Upper lobe of left lung (tissue), 4 donors: ENCODE measurements around the gene SORL1.

ENCODE experiments used
- POLR2AphosphoS5 ChIP-seq, 2 donors: sonication (generic); formaldehyde crosslinking; IDR thresholded peaks; one replicate each; pipeline ENCODE4 v1.5.1; 2017; ENCODE audit warnings: antibody characterized with exemption in 2 of 2
- TF ChIP-seq, protein P1 (sequence below), 6 experiments: fragments of 450-650 bp in 4 of 6; fragments of 200-600 bp in 2 of 6; sonication (generic) in 2 of 6; IDR thresholded peaks; one replicate each; pipeline ENCODE4 v1.5.1; 2016 to 2019; ENCODE audit warnings: antibody characterized with exemption in 6 of 6

DNA sequence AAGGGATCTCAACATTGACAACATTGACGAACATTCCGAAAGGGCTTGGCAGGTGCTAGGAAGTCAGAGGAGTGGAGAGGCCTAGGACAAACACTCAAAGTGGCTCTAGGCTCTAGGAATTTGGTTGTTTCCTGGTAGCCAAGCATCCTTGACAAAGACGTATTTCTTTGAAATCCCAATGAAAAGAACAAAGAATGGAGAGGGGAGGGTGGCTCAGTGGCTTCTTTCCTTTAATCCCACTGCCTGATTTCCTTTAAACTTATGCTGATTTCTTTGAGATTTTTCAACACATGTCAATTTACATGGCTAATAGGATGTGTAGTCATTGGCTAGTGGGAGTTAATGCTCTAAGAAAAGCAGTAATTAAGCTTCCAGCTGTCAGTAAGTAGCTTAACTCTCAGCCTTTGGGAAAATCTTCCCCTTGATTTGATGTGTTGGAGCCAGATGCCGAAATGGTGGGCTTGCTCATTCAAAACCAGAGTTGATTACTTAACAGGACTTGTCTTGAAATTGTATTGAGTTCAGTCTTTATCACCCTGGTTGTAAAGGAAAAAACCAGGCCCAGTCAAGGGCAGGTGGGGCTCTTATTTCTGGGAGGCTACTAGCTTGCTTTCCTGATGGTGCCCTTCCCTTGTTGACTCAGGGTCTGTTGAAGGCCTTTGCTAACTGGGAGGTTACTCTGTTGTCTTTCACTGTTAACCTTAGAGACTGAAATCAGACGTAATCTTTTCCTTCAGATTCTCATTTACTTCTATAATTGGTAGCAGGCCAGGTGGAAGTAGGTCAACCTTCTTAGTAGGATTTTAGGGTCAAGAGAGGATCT lies 45.3 kb downstream of the SORL1 start:
- TF ChIP-seq, protein P1, sequence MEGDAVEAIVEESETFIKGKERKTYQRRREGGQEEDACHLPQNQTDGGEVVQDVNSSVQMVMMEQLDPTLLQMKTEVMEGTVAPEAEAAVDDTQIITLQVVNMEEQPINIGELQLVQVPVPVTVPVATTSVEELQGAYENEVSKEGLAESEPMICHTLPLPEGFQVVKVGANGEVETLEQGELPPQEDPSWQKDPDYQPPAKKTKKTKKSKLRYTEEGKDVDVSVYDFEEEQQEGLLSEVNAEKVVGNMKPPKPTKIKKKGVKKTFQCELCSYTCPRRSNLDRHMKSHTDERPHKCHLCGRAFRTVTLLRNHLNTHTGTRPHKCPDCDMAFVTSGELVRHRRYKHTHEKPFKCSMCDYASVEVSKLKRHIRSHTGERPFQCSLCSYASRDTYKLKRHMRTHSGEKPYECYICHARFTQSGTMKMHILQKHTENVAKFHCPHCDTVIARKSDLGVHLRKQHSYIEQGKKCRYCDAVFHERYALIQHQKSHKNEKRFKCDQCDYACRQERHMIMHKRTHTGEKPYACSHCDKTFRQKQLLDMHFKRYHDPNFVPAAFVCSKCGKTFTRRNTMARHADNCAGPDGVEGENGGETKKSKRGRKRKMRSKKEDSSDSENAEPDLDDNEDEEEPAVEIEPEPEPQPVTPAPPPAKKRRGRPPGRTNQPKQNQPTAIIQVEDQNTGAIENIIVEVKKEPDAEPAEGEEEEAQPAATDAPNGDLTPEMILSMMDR (IDR thresholded peaks at IDR 0.05) = no peak
- no peak for TF ChIP-seq POLR2AphosphoS5 (IDR thresholded peaks at IDR 0.05)
